ENCODE data around the gene WFDC10B.

The WFDC10B gene

GRCh38 chr20:45735988-45736387 lies 31.2 kb upstream of the WFDC10B start:
- no peak for TF ChIP-seq TAF1 (IDR thresholded peaks at IDR 0.05; ENCODE audit: borderline replicate concordance, insufficient read depth, low read length)

- TF ChIP-seq SIN3A (IDR thresholded peaks at IDR 0.05; ENCODE audit: borderline replicate concordance, insufficient read depth, low read length) (no peak), TAF1 (IDR thresholded peaks at IDR 0.05; ENCODE audit: borderline replicate concordance, insufficient read depth, low read length) (no peak), REST (IDR thresholded peaks at IDR 0.05; ENCODE audit: insufficient read depth in 1 of 2, low read depth in 2 of 2, low read length in 2 of 2) (no peak), FOXP2 (optimal IDR thresholded peaks at IDR 0.05; ENCODE audit: borderline replicate concordance, extremely low read depth, extremely low read length, insufficient read depth) (no peak), POLR2AphosphoS5 (IDR thresholded peaks at IDR 0.05; ENCODE audit: low read depth, low read length) (no peak)
Measured at GRCh38 chr20:45735552-45735951, 30.7 kb upstream of the WFDC10B start.

- TF ChIP-seq POLR2AphosphoS5 (IDR thresholded peaks at IDR 0.05; ENCODE audit: low read depth, low read length), result no peak
- TF ChIP-seq TAF1 (IDR thresholded peaks at IDR 0.05; ENCODE audit: borderline replicate concordance, insufficient read depth, low read length), result no peak
- TF ChIP-seq REST (IDR thresholded peaks at IDR 0.05; ENCODE audit: insufficient read depth in 1 of 2, low read depth in 2 of 2, low read length in 2 of 2), result no peak
- no peak for TF ChIP-seq SIN3A (IDR thresholded peaks at IDR 0.05; ENCODE audit: borderline replicate concordance, insufficient read depth, low read length)
- no peak for TF ChIP-seq FOXP2 (optimal IDR thresholded peaks at IDR 0.05; ENCODE audit: borderline replicate concordance, extremely low read depth, extremely low read length, insufficient read depth)
Measured at GRCh38 chr20:45732199-45732598, 27.4 kb upstream of the WFDC10B start.

GRCh38 chr20:45727044-45727443 lies 22.2 kb upstream of the WFDC10B start:
- TF ChIP-seq SIN3A (IDR thresholded peaks at IDR 0.05; ENCODE audit: borderline replicate concordance, insufficient read depth, low read length), result no peak
- no peak for TF ChIP-seq TAF1 (IDR thresholded peaks at IDR 0.05; ENCODE audit: borderline replicate concordance, insufficient read depth, low read length)
- no peak for TF ChIP-seq FOXP2 (optimal IDR thresholded peaks at IDR 0.05; ENCODE audit: borderline replicate concordance, extremely low read depth, extremely low read length, insufficient read depth)
- TF ChIP-seq POLR2AphosphoS5 (IDR thresholded peaks at IDR 0.05; ENCODE audit: low read depth, low read length), result no peak
- TF ChIP-seq REST (IDR thresholded peaks at IDR 0.05; ENCODE audit: insufficient read depth in 1 of 2, low read depth in 2 of 2, low read length in 2 of 2), result no peak

GRCh38 chr20:45725134-45725533 lies 20.3 kb upstream of the WFDC10B start:
- TF ChIP-seq FOXP2 (optimal IDR thresholded peaks at IDR 0.05; ENCODE audit: borderline replicate concordance, extremely low read depth, extremely low read length, insufficient read depth) (no peak), SIN3A (IDR thresholded peaks at IDR 0.05; ENCODE audit: borderline replicate concordance, insufficient read depth, low read length) (no peak), REST (IDR thresholded peaks at IDR 0.05; ENCODE audit: insufficient read depth in 1 of 2, low read depth in 2 of 2, low read length in 2 of 2) (no peak), POLR2AphosphoS5 (IDR thresholded peaks at IDR 0.05; ENCODE audit: low read depth, low read length) (no peak), TAF1 (IDR thresholded peaks at IDR 0.05; ENCODE audit: borderline replicate concordance, insufficient read depth, low read length) (no peak)
